NT2/D1 (cell line): ENCODE data around the gene ANXA2R.

Experiments used
- SUZ12 ChIP-seq: IDR thresholded peaks from 2 replicates; pipeline ENCODE4 v1.6.1; 2011; ENCODE audit not compliant: insufficient read length, insufficient read depth; ENCODE audit errors: extremely low read depth
- YY1 ChIP-seq: IDR thresholded peaks from 2 replicates; pipeline ENCODE4 v1.6.1; 2011; ENCODE audit not compliant: insufficient read length, insufficient read depth
- ZNF274 ChIP-seq: IDR thresholded peaks from 2 replicates; pipeline ENCODE4 v1.6.1; 2011; ENCODE audit warnings: mild to moderate bottlenecking, low read depth, low read length

GRCh38 chr5:43075319-43076293 is 35.5 kb upstream of the ANXA2R start:
- no peak for TF ChIP-seq YY1
- TF ChIP-seq ZNF274: no peak
- no peak for TF ChIP-seq SUZ12
